ENCODE measurements around the gene NPY5R. TPM values are rescaled to one million over a fixed set of nuclear protein-coding genes. Genes with fewer than 3 reads are reported as not detected.
A peak's percentile ranks its signal among the peaks of the same experiment; 100 is the strongest.

NPY5R gene
- total RNA-seq, 2 donors from 2014 or later = 0.15 to 0.21 TPM

GRCh38 chr4:163380703-163381102 lies 37.0 kb downstream of the NPY5R start:
- no peak for DNase-seq
- intact Hi-C loops (cut with DNase I) = no loop called here
- ATAC-seq = no peak

GRCh38 chr4:163382178-163382869 lies 38.6 kb downstream of the NPY5R start:
- DNase-seq (no peak), ATAC-seq (no peak)
- intact Hi-C loops (cut with DNase I) = no loop called here

- no peak for DNase-seq
- intact Hi-C loops (cut with DNase I) = no loop called here
- no peak for ATAC-seq
Observed at GRCh38 chr4:163384434-163384833, 40.7 kb downstream of the NPY5R start.

- intact Hi-C loops (cut with DNase I) = no loop called here
- no peak for DNase-seq
- ATAC-seq = no peak
Observed at GRCh38 chr4:163384926-163385325, 41.2 kb downstream of the NPY5R start.

- intact Hi-C loops (cut with DNase I) = no loop called here
- DNase-seq (no peak), ATAC-seq (no peak)
Observed at GRCh38 chr4:163385466-163385865, 41.8 kb downstream of the NPY5R start.

GRCh38 chr4:163391756-163392155 lies 48.1 kb downstream of the NPY5R start:
- ATAC-seq = no peak

GRCh38 chr4:163392328-163392727 lies 48.6 kb downstream of the NPY5R start:
- ATAC-seq = no peak
- intact Hi-C loops (cut with DNase I) = no loop called here
- no peak for DNase-seq

More at GRCh38 chr4:163391756-163392155, 48.1 kb downstream of the NPY5R start:
- intact Hi-C loops (cut with DNase I) = no loop called here
- no peak for DNase-seq

- ATAC-seq = no peak
- DNase-seq = no peak
- intact Hi-C loops (cut with DNase I) = no loop called here
Observed at GRCh38 chr4:163393471-163393870, 49.8 kb downstream of the NPY5R start.

GRCh38 chr4:163395055-163395454 lies 51.4 kb downstream of the NPY5R start:
- DNase-seq (no peak), ATAC-seq (peak; percentile 19 to 77)
- intact Hi-C loops (cut with DNase I) = no loop called here

GRCh38 chr4:163395758-163396157 lies 52.1 kb downstream of the NPY5R start:
- ATAC-seq (peak; percentile 19 to 37), DNase-seq (no peak)
- intact Hi-C loops (cut with DNase I) = no loop called here

GRCh38 chr4:163398238-163398637 lies 54.5 kb downstream of the NPY5R start:
- intact Hi-C loops (cut with DNase I) = no loop called here
- ATAC-seq (no peak), DNase-seq (no peak)

- intact Hi-C loops (cut with DNase I) = no loop called here
- DNase-seq (no peak), ATAC-seq (no peak)
Observed at GRCh38 chr4:163400911-163401310, 57.2 kb downstream of the NPY5R start.

Other genes starting within 250 kb of the NPY5R start
- gene NAF1, start 177.0 kb upstream of the NPY5R start, total RNA-seq = 10 to 100 TPM in 1 of 2 donors, 1 to 10 TPM in 1; 9.9 to 14.5 TPM
- 1 to 10 TPM; 2.8 to 2.9 TPM for gene NPY1R, start 11.3 kb upstream of the NPY5R start, total RNA-seq
- not detected for gene TKTL2, start 129.9 kb downstream of the NPY5R start, total RNA-seq
- gene TMA16, start 150.8 kb downstream of the NPY5R start, total RNA-seq = 10 to 100 TPM; 10.2 to 19.6 TPM

Data from left cardiac atrium (tissue), 4 donors.